Osteoblast (primary cell): ENCODE results near the gene LZTFL1. TPM values are rescaled to one million over a fixed set of nuclear protein-coding genes. Genes with fewer than 3 reads are reported as not detected.

Experiments used
- DNase-seq: peaks from one replicate; pipeline ENCODE4 v3.0.0; 2011; ENCODE audit warnings: low spot score, mixed read lengths; ENCODE audit not compliant: insufficient read length; ENCODE audit errors: missing footprints
- H2AFZ ChIP-seq: 2 replicates; pipeline ENCODE4 v1.6.0; 2011; ENCODE audit warnings: mild to moderate bottlenecking, low read length
- H3K27ac ChIP-seq: 2 replicates; pipeline ENCODE4 v1.5.1; 2011; ENCODE audit warnings: mild to moderate bottlenecking, low read depth, low read length, moderate library complexity
- H3K27me3 ChIP-seq: 2 replicates; pipeline ENCODE4 v1.6.0; 2012; ENCODE audit warnings: mild to moderate bottlenecking, control low read depth, inconsistent platforms, low read length, moderate library complexity; ENCODE audit not compliant: insufficient read depth
- H3K36me3 ChIP-seq: 2 replicates; pipeline ENCODE4 v1.5.1; 2011; ENCODE audit warnings: mild to moderate bottlenecking, low read length, control low read depth, moderate library complexity; ENCODE audit not compliant: insufficient read depth
- H3K4me1 ChIP-seq: 2 replicates; pipeline ENCODE4 v1.5.1; 2011; ENCODE audit warnings: mild to moderate bottlenecking, low read length, control low read depth, moderate library complexity; ENCODE audit not compliant: insufficient read depth
- H3K4me2 ChIP-seq: 2 replicates; pipeline ENCODE4 v1.6.0; 2011; ENCODE audit warnings: mild to moderate bottlenecking, low read length; ENCODE audit not compliant: insufficient read depth
- H3K4me3 ChIP-seq: fragments of 200-600 bp; sonication (generic); 3 replicates; pipeline ENCODE4 v1.5.1; 2012; ENCODE audit warnings: mild to moderate bottlenecking, low read length, inconsistent platforms; ENCODE audit not compliant: insufficient read depth
- H3K79me2 ChIP-seq: 2 replicates; pipeline ENCODE4 v1.6.0; 2012; ENCODE audit warnings: mild to moderate bottlenecking, low read length, control low read depth, inconsistent platforms; ENCODE audit not compliant: insufficient read depth
- H3K9me3 ChIP-seq: 2 replicates; pipeline ENCODE4 v1.5.1; 2011; ENCODE audit warnings: low read depth, low read length, control low read depth
- H4K20me1 ChIP-seq: 2 replicates; pipeline ENCODE4 v1.6.0; 2012; ENCODE audit warnings: mild to moderate bottlenecking, low read length, control low read depth; ENCODE audit not compliant: insufficient read depth
- total RNA-seq: library from RNA; depleted of rRNA; stranded (reverse); fragments of >200 nt; gene quantifications from 2 replicates; pipeline ENCODE4 v1.2.3, GENCODE V29; 2012
- TF ChIP-seq, protein P1 (sequence below): IDR thresholded peaks from 2 replicates; pipeline ENCODE4 v1.5.1; 2011; ENCODE audit warnings: mild to moderate bottlenecking, low read depth, low read length, moderate library complexity; ENCODE audit errors: extremely low read depth

The LZTFL1 gene
- total RNA-seq, 1 donor = 26.1 TPM

DNA sequence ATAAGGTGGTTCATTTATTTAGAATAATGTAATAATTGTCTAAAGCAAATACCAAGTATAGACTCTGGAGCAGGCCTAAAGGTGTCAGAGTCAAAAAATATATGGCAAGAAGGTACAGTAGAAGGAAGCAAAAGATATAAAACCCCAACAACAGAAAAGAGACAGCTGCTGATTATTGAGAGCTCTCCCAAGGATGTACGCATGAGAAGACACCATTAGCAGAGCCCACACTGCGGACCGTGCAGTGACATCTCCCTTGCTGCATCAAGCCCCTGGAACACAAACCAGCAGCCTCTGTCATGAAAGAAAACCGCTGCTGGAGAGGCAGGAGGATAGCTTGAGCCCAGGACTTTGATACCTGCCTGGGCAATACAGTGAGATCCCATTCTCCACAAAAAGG, 27.6 kb downstream of the LZTFL1 start:
- TF ChIP-seq, protein P1, sequence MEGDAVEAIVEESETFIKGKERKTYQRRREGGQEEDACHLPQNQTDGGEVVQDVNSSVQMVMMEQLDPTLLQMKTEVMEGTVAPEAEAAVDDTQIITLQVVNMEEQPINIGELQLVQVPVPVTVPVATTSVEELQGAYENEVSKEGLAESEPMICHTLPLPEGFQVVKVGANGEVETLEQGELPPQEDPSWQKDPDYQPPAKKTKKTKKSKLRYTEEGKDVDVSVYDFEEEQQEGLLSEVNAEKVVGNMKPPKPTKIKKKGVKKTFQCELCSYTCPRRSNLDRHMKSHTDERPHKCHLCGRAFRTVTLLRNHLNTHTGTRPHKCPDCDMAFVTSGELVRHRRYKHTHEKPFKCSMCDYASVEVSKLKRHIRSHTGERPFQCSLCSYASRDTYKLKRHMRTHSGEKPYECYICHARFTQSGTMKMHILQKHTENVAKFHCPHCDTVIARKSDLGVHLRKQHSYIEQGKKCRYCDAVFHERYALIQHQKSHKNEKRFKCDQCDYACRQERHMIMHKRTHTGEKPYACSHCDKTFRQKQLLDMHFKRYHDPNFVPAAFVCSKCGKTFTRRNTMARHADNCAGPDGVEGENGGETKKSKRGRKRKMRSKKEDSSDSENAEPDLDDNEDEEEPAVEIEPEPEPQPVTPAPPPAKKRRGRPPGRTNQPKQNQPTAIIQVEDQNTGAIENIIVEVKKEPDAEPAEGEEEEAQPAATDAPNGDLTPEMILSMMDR = no peak
- DNase-seq = no peak

DNA sequence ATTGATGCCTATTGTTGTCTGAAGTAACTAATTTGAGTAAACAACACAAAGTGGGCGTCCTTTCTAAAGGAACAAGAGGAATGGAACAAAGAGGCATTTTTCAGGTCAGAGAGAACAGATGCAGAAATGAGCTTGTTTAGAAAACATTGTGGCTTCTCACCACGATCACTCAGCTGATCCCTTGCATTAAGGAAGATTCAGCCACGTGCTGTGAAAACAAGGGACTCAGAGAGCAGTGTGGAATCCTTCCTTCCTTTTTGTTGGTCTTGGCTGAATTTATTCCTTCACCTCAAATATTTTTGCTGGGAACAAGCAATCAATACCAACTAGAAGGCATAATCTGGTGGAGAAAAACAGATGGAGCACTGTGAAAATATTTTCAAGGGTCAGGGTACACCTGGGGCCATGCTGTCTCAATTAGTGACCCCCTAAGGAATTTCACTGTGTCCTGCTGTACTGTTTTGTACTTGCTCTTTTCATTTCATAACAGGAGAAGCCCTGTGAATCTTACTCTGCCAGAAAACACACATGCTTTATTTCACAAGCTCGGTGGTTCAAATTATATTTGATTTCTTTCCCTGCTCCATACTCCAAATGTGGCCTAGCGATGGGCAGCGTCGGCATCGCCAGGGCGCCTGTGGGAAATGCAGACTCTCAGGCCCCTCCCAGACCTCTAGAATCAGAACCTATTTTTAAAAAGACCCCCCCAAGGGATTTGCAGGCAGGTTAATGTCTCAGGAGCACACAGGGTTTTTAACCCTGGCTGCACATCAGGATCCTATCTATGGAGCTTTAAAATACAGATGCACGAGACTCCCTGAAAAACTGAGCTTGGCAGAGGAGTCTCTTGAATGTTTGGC, 34.0 kb downstream of the LZTFL1 start:
- H3K4me1 ChIP-seq = no peaks in the 10 kb centered on the region
- H3K9me3 ChIP-seq = no peaks in the 10 kb centered on the region
- TF ChIP-seq, protein P1 = no peak
- no peak overlapping the region for H2AFZ ChIP-seq
- peaks cover 6% of the 10 kb centered on the region for H3K27me3 ChIP-seq
- DNase-seq = no peak
- no peak overlapping the region for H3K4me3 ChIP-seq
- H3K36me3 ChIP-seq = no peaks in the 10 kb centered on the region
- no peak overlapping the region for H3K4me2 ChIP-seq
- H3K79me2 ChIP-seq = no peaks in the 10 kb centered on the region
- H4K20me1 ChIP-seq = no peaks in the 10 kb centered on the region
- no peak overlapping the region for H3K27ac ChIP-seq

More for the DNA sequence above, 27.6 kb downstream of the LZTFL1 start:
- H3K27me3 ChIP-seq = no peaks in the 10 kb centered on the region
- peaks cover 18% of the 10 kb centered on the region for H3K4me1 ChIP-seq
- H3K4me3 ChIP-seq = no peak overlapping the region
- no peaks in the 10 kb centered on the region for H4K20me1 ChIP-seq
- H3K27ac ChIP-seq = no peak overlapping the region
- H3K4me2 ChIP-seq = no peak overlapping the region
- no peaks in the 10 kb centered on the region for H3K9me3 ChIP-seq
- no peaks in the 10 kb centered on the region for H3K79me2 ChIP-seq
- no peak overlapping the region for H2AFZ ChIP-seq
- no peaks in the 10 kb centered on the region for H3K36me3 ChIP-seq

DNA sequence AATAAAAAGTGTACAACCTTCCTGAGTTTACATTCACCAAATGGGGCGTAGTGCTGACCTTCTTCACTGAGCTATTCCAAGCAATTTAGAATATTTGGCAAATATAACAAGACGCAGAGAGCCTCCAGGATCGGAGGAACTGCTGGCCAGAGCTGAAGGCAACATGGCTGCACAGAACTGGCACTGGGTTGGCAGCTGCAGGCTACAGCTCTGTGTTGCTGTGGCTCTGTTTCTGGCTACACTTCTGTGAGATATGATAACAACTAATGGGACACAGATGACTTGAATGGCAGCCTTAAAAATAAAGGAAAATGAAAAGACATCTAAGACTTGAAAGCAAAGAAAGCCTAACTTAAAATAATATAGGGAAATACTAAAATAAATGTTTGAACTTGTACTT, 34.8 kb downstream of the LZTFL1 start:
- Histone ChIP-seq H4K20me1 (no peaks in the 10 kb centered on the region), H3K4me2 (no peak overlapping the region), H3K4me3 (no peak overlapping the region), H3K4me1 (no peaks in the 10 kb centered on the region), H3K79me2 (no peaks in the 10 kb centered on the region), H3K9me3 (no peaks in the 10 kb centered on the region), H3K27me3 (peaks cover 6% of the 10 kb centered on the region), H3K27ac (no peak overlapping the region), H3K36me3 (no peaks in the 10 kb centered on the region), H2AFZ (no peak overlapping the region)
- TF ChIP-seq, protein P1 = no peak
- no peak for DNase-seq

DNA sequence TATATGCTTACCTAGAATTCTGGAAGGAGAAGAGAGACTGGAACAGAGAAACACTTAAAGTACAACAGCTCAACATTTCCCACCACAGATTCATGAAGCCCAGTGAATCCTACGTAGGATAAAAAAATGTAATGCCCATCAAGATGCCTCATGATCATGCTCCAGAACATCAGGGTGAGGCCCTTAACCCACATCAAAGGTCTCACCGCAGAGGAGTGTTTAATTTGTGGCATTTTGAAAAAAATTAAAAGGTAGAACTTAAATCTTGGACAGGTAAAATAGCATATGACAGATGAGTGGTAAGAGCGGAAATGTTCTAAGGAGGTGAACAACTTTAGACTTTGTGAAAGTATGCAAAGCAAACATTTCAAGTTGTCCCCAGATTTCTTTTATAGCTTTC, 35.8 kb downstream of the LZTFL1 start:
- H3K9me3 ChIP-seq = no peaks in the 10 kb centered on the region
- H4K20me1 ChIP-seq = no peaks in the 10 kb centered on the region
- H3K4me2 ChIP-seq = no peak overlapping the region
- peaks cover 6% of the 10 kb centered on the region for H3K27me3 ChIP-seq
- DNase-seq = no peak
- no peak overlapping the region for H3K27ac ChIP-seq
- H3K79me2 ChIP-seq = no peaks in the 10 kb centered on the region
- TF ChIP-seq, protein P1 = no peak
- H3K4me3 ChIP-seq = no peak overlapping the region
- H2AFZ ChIP-seq = no peak overlapping the region
- H3K4me1 ChIP-seq = no peaks in the 10 kb centered on the region
- H3K36me3 ChIP-seq = no peaks in the 10 kb centered on the region
